AG04450 (cell line): ENCODE measurements around the gene TBL1Y. TPM values are rescaled to one million over a fixed set of nuclear protein-coding genes. Genes with fewer than 3 reads are reported as not detected.
"Not testable (repeated sequence)": the region's sequence is repeated elsewhere in the genome, so short reads cannot be mapped to it uniquely, and the experiment has no call there.

Source experiments
- CTCF ChIA-PET: fragments of 300-600, 350-600 bp; formaldehyde crosslinking; extraction: SDS; loops from one replicate; lab custom pipeline; 2022; ENCODE audit warnings: antibody characterized with exemption, inconsistent platforms; lab: Charles Lee
- POLR2A ChIA-PET: fragments of 350-600 bp; formaldehyde crosslinking; extraction: SDS; loops from one replicate; lab custom pipeline; 2021; ENCODE audit warnings: antibody characterized with exemption, inconsistent platforms; lab: Yijun Ruan, JAX
- DNase-seq: peaks from one replicate; pipeline ENCODE4 v3.0.0-alpha.2; 2011; ENCODE audit warnings: low read depth, low spot score
- H3K27ac ChIP-seq: one replicate; pipeline ENCODE4 v1.5.1; 2012; ENCODE audit warnings: low read depth, low read length, control low read depth
- H3K27me3 ChIP-seq: one replicate; pipeline ENCODE4 v1.6.0; 2012; ENCODE audit warnings: low read length; ENCODE audit not compliant: control insufficient read depth, insufficient read depth
- H3K4me3 ChIP-seq: 2 replicates; pipeline ENCODE4 v1.5.1; 2011; ENCODE audit warnings: mild to moderate bottlenecking, low read depth, low read length, control low read depth
- H3K9me3 ChIP-seq: 2 replicates; pipeline ENCODE4 v1.5.1; 2012; ENCODE audit warnings: low read length; ENCODE audit not compliant: control insufficient read depth, insufficient read depth
- CTCF ChIP-seq: IDR thresholded peaks from 2 replicates; pipeline ENCODE4 v1.5.1; 2011; ENCODE audit warnings: low read depth, low read length, control low read depth, inconsistent platforms
- polyA minus RNA-seq: library from RNA; depleted of rRNA, polyadenylated mRNA; stranded (reverse); fragments of >200 nt; gene quantifications from 2 replicates; pipeline ENCODE4 v1.2.3, GENCODE V29; 2011; rRNA and poly(A)+ RNA removed
- polyA plus RNA-seq: library from polyadenylated mRNA; depleted of rRNA; stranded (reverse); fragments of >200 nt; gene quantifications from 2 replicates; pipeline ENCODE4 v1.2.3, GENCODE V29; 2011; rRNA removed

Gene TBL1Y
- not detected in 2 replicates for polyA plus RNA-seq
- polyA minus RNA-seq, result not detected in 2 replicates

- CTCF ChIA-PET, result no interaction called here
- TF ChIP-seq CTCF, result no peak
- H3K9me3 ChIP-seq, result no peaks in the 10 kb centered on the region; the same call in 1 of the 2 replicates
- POLR2A ChIA-PET, result no interaction called here
- no peak for DNase-seq
- H3K4me3 ChIP-seq, result no peak within 1 kb of the TSS
- no peaks in the 10 kb centered on the region for H3K27me3 ChIP-seq
- no peak within 1 kb of the TSS for H3K27ac ChIP-seq
Observed at GRCh38 chrY:6910372-6911252, at the start of gene TBL1Y. TBL1Y (plus strand) TSS chrY:6910697; CDS start chrY:7025085, 114,388 bp downstream.

GRCh38 chrY:6894496-6894895 is 16.0 kb upstream of the TBL1Y start:
- CTCF ChIA-PET, result no interaction called here
- peaks cover 4% of the 10 kb centered on the region; the same call in 1 of the 2 replicates for H3K9me3 ChIP-seq
- H3K4me3 ChIP-seq, result no peak overlapping the region
- no peak overlapping the region for H3K27ac ChIP-seq
- no peaks in the 10 kb centered on the region for H3K27me3 ChIP-seq
- TF ChIP-seq CTCF, result no peak
- DNase-seq, result no peak
- POLR2A ChIA-PET, result no interaction called here

GRCh38 chrY:6895236-6895635 is 15.3 kb upstream of the TBL1Y start:
- Histone ChIP-seq H3K27ac (no peak overlapping the region), H3K9me3 (peaks cover 4% of the 10 kb centered on the region; the same call in 1 of the 2 replicates), H3K4me3 (no peak overlapping the region), H3K27me3 (no peaks in the 10 kb centered on the region)
- CTCF ChIA-PET, result no interaction called here
- no peak for TF ChIP-seq CTCF
- POLR2A ChIA-PET, result no interaction called here
- DNase-seq, result no peak

GRCh38 chrY:6902116-6902515 is 8.4 kb upstream of the TBL1Y start:
- POLR2A ChIA-PET, H3K27me3 ChIP-seq, DNase-seq, H3K4me3 ChIP-seq, H3K27ac ChIP-seq, CTCF ChIA-PET, H3K9me3 ChIP-seq: not testable (repeated sequence)

- no peak for TF ChIP-seq CTCF
- no peak for DNase-seq
- no peak overlapping the region for H3K27ac ChIP-seq
- H3K4me3 ChIP-seq, result no peak overlapping the region
- ChIA-PET POLR2A (no interaction called here), CTCF (interaction anchor here (0.7 kb wide), 1 partner anchor 66 kb away, joined by 3 read pairs; no protein-coding TSS in a partner anchor)
- H3K27me3 ChIP-seq, result no peaks in the 10 kb centered on the region
- H3K9me3 ChIP-seq, result no peaks in the 10 kb centered on the region; the same call in 1 of the 2 replicates
Observed at GRCh38 chrY:6907591-6907990, 2.9 kb upstream of the TBL1Y start.

GRCh38 chrY:6908021-6908420 is 2.5 kb upstream of the TBL1Y start:
- H3K27me3 ChIP-seq, POLR2A ChIA-PET, H3K4me3 ChIP-seq, DNase-seq, H3K9me3 ChIP-seq, H3K27ac ChIP-seq: not testable (repeated sequence)
- CTCF ChIA-PET, result interaction anchor here (0.7 kb wide), 1 partner anchor 66 kb away, joined by 3 read pairs; no protein-coding TSS in a partner anchor
